HG03280 (cell line): ENCODE results near the gene BATF2.
"Not testable (repeated sequence)": the region's sequence is repeated elsewhere in the genome, so short reads cannot be mapped to it uniquely, and the experiment has no call there.

ENCODE experiments used
- ATAC-seq: cut with Tn5 transposase; IDR thresholded peaks from one replicate; pipeline ENCODE4 v1.9.1; 2021; ENCODE audit warnings: mild to moderate bottlenecking, moderate library complexity; ENCODE audit not compliant: unreplicated experiment

Gene BATF2

DNA sequence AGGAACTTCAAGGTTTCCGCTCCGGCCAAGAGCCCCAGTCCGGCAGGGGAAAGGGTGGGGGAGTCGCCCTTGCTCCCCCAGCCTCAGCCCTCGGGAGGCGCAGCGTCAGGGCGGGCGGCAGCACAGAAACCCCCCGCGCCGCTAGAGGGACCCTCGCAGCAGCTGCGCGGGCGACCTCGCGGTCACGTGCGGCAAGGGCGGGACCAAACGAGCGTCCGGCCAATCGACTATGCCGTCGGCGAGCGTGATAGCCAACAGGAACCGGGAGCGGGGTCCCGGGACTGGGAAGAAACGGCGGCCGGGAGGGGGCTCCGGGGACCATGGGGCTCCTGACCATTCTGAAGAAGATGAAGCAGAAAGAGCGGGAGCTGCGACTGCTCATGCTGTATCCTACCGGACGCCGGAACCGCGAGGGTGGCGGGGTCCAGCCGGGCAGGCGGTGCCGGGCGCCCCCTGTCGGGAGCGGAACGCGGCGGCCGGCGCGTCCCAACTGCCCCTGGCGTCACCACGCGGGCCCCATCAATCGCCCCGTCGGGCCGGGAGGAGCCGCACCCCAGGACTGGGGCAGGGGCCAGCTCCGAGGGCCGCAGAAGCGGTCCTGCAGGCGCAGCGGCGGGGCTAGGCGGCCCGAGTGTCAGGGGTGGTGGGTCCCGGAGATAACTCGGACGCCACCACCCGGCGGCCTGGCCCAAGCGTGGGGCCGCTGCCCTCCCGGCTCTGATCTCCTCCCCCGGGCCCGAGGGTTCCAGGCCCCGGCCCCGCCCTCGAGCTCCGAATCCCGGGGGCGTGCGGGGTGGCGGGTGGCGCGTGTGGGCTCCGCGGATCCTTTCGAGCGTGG, 17.3 kb upstream of the BATF2 start, which contains the start of gene ARL2:
TSS of gene ARL2 (plus strand) at position 273 of the 838 bp plus-strand sequence. CDS start at position 321, 48 bp downstream.
- peak; percentile 73 for ATAC-seq

GRCh38 chr11:65013130-65013887, 16.5 kb upstream of the BATF2 start:
- ATAC-seq: peak; percentile 75

DNA sequence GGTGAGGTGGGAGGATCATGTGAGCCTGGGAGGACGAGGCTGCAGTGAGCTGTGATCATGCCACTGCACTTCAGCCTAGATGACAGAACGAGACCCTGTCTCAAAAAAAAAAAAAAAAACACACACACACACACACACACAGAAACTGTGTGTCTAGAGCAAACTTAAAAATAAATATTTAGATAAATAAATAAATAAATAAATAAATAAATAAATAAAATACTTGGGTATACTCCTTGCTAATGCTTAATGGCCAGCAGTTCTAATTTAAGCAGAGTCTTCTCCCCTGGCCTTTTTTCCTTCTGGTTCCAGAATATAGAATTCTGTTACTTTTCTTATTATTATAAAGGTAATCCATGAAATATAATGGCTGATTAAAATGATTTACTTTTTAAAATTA, 12.1 kb upstream of the BATF2 start:
- ATAC-seq: no peak

- no peak for ATAC-seq
Measured at GRCh38 chr11:65008016-65008415, 11.2 kb upstream of the BATF2 start.

DNA sequence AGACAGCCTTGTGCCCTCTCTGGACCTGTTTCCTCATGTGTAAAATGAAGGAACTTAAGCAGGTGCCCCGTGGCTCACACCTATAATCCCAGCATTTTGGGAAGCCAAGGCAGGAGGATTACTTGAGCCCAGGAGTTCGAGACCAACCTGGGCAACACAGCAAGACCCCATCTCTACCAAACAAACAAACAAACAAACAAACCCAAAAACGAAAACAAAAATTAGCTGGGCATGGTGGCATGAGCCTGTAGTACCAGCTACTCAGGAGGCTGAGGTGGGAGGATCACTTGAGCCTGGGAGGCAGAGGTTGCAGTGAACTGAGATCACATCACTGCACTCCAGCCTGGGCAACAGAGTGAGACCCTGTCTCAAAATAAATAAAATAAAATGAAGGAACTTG, 7.2 kb upstream of the BATF2 start:
- ATAC-seq: not testable (repeated sequence)

DNA sequence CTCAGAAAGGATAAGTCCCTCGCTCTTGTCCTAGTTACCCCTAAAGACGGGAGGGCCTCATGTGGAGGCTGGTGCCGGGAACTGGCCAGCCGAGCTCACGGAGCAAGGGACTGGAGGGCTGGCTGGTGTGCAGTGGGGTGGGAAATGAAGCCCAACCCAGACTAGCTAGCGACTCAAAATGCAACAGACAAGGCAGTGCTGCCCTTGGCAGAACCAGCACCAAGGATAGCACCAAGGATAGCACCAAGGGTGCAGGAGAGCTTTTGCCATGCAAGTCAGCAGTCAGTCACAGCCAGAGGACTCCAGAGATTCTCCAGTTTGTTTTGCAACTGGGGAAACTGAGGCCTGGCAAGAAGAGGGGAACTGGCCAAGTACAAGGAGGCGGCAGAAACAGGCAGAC, 6.5 kb upstream of the BATF2 start:
- no peak for ATAC-seq

- ATAC-seq: no peak
Measured at GRCh38 chr11:65002706-65003105, 5.9 kb upstream of the BATF2 start.

DNA sequence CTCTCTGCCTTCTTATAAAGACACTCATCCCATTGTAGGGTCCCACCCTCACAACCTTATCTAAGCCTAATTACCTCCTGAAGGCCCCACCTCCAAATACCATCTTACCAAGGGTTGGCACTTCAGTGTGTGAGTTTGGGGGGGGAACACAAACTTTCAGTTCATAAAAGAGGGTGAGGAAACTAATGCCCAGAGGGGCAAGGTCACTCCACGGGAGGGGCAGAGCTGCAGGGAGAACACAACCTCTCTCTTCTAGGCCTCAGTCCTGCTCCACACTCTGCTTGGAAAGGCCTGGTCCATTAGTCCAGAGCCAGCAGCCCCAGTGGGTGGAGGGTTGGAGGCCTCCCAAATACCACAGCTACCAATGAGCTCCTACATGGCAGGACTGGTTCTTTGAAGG, 2.7 kb upstream of the BATF2 start:
- ATAC-seq: no peak

GRCh38 chr11:64998690-64999431, 2.1 kb upstream of the BATF2 start:
- no peak for ATAC-seq

DNA sequence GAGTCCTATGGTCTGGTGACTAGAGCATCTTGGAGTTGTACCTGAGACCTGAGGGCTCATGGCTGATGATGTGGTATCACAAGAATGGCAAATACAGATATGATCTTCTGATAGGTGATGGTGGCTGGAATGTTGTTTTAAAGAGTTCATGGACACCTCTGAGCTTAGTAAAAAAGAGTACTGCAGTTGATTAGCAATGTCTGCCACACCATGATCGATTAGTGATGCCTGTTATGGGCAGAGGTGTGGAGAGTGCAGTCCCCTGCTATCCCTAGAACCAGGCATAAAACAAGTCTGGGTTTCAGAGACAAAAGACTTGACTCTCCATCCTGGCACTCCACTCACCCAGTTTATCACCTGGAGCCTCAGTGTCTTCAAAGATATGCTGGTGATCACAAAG, 1.4 kb upstream of the BATF2 start:
- no peak for ATAC-seq

DNA sequence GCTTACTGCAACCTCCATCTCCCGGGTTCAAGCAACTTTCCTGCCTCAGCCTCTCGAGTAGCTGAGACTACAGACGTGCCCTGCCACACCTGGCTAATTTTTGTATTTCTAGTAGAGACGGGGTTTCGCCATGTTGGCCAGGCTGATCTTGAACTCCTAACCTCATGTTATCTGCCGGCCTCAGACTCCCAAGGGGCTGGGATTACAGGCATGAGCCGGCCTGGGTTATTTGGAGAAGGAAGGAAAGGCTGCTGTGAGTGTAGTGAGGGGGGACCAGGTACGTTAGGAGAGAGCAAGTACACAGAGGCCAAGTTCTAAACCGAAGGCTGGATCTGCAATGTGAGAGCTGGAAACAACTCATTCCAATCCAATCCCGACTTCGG, 453 bp downstream of the BATF2 start:
- ATAC-seq: no peak

DNA sequence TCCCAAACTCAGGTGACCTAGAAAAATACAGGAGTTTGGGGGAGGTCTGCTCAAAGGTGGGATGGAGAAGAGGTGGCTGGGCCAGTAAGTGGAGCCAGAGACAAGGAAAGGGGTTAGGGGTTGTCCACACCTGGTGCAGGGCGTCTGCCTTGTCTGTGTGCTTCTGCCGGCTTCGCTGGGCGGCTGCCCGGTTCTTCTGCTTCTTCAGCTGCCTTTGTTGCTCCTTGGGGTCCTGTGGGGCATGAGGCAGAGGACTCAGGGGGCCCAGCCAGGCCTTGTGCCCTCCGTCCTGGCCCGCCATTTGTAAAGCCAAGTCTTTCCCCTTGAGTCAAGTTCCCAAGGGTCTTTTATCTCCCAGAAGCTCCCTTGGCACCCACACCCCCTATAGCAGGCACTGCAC, 2.5 kb downstream of the BATF2 start:
- ATAC-seq: no peak

DNA sequence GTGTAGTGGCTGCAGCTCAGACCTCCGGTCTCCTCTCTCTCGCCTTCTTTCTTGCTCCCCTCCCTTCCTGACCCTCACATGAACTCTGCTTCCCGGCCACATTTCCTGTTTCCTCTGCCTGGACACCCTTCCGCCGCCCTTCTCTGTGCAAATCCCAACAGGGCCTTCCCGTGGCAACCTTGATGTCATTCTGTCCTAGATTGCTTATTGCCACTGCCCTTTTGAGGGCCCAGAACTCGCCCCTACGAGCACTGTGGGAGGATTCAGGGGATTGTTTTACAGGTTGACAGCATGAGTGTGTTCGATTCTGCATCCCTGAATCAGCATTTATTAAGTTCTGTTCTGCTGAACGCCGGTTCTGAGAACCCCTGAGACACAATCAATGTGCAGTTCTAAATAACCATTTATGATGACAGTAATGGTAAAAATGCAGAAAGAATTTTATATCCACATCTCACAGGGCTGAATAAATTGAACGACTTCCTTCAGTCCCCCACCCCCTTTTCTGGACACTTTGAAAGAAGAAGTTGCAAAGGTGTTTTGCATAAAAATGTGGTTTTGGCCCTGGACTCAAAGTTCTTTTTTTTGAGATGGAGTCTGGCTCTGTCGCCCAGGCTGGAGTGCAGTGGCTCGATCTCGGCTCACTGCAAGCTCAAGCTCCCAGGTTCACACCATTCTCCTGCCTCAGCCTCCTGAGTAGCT, 6.4 kb downstream of the BATF2 start:
- no peak for ATAC-seq

GRCh38 chr11:64989416-64989815, 7.4 kb downstream of the BATF2 start:
- no peak for ATAC-seq

DNA sequence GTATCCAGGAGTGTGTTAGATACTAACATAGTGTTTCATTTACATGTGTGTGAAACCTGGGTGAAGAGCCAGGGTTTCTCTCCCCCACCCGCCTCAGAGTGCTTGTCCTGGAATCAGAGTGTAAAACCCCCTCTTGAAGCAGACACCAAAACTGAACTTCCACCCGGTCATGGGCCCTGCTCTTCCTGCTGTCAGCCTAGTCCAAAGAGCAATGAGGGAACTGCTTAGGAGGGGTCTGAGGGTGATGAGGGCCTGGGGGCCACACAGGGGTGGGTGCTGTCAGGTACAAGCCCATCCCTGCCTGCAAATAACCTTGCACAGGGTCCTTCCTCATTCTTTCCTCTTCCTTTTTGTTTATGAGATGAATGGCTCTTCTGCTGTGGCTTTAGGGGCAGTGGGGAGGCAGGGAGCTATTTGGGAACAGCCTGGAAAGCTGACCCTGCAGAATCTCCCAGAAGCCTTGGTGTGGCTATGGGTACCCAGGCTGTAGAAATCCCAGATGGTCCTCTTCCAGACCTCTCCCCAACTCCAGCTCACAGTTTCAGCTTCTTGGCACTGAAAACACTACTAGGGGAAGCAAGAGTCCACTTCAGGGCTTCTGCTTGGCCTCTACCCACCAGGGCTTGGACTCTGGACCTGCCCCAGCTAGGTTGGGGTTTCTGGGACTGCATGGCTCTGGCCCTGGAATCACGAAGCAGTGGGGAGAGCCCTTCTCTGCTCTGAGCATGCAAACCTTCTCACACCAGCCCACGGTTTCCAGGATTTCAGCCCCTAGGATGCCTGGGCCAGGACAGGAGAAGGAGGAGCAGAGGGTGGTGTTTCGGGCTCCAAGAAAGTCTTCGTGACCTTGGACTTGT, 8.5 kb downstream of the BATF2 start:
- no peak for ATAC-seq

DNA sequence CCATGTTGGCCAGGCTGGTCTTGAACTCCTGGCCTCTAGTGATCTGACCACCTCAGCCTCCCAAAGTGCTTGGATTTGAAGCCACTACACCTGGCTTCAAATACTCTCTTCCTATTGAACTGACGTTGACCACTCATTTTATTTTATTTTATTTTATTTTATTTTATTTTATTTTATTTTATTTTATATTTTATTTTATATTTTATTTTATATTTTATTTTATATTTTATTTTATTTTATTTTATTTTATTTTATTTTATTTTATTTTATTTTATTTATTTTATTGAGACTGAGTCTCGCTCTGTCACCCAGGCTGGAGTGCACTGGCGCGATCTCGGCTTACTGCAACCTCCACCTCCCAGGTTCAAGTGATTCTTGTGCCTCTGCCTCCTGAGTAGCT, 13.4 kb downstream of the BATF2 start:
- not testable (repeated sequence) for ATAC-seq

GRCh38 chr11:64976651-64977050, 20.1 kb downstream of the BATF2 start:
- no peak for ATAC-seq

GRCh38 chr11:64974124-64974523, 22.6 kb downstream of the BATF2 start:
- ATAC-seq: no peak

DNA sequence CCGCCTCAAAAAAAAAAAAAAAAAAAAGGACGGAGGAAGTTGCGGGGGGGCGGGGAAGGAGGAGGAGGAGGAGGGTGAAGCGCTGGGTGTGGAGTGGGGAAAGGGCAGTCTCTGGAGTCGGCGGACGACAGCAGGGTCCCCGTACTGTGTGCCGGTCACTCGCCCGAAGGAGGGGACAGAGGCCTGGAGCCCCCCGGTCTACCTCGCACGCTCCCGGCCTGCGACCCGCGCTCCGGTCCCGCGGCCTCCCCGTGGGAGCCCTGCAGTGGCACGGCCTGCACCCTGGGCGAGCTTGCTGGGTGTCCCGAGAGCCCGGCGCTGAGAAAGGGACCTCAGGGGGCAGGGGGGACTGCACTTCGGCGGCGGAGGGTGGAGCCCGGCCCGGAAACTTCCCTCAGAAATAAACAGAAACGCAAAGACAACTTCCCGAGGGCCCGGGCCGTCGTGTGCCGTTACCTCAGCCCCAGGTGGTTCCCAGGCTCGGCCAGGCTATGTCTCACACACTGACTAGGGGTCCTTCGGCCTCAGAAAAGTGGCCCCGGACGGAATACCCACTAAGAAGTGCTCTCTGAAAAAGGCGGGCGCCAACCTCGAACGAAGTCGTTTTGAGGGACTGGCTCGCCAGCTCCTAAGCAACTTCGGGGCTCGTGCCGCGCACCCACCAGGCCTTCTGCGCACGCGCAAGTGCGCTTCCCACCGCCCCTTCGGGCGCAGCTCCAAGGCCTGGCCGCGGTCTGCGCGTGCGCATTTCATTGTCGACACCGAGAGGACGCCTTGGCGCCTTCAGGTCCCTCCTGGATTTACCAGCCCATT, 25.1 kb downstream of the BATF2 start, which contains the start of gene MAJIN:
TSS of gene MAJIN (minus strand) at position 688 of the 813 bp plus-strand sequence. CDS start 12,703 bp downstream, outside the sequence.
- no peak for ATAC-seq
